Stimulated activated CD8-positive, alpha-beta memory T cell treated with anti-CD3 and anti-CD28 coated beads, Interleukin-7, amount 100 ng/mL, for 48 hours (primary cell): ENCODE measurements around the gene ACSM2B.
"Not testable (repeated sequence)": the region's sequence is repeated elsewhere in the genome, so short reads cannot be mapped to it uniquely, and the experiment has no call there.

Experiments
- DNase-seq, 2 donors: peaks; one replicate each; pipeline ENCODE4 v3.0.0-alpha.2; 2020; ENCODE audit warnings: low read depth in 1 of 2; ENCODE audit errors: extremely low read depth in 1 of 2

ACSM2B gene

GRCh38 chr16:20598832-20599469 lies 22.8 kb upstream of the ACSM2B start:
- DNase-seq: no peak

GRCh38 chr16:20595694-20596093 lies 19.5 kb upstream of the ACSM2B start:
- DNase-seq: not testable (repeated sequence)

GRCh38 chr16:20595068-20595467 lies 18.9 kb upstream of the ACSM2B start:
- not testable (repeated sequence) for DNase-seq

GRCh38 chr16:20592780-20593179 lies 16.6 kb upstream of the ACSM2B start:
- DNase-seq: not testable (repeated sequence)

GRCh38 chr16:20589486-20589885 lies 13.3 kb upstream of the ACSM2B start:
- DNase-seq: not testable (repeated sequence)

GRCh38 chr16:20587645-20588074 lies 11.5 kb upstream of the ACSM2B start:
- not testable (repeated sequence) for DNase-seq

- DNase-seq: not testable (repeated sequence)
Observed at GRCh38 chr16:20586716-20587115, 10.5 kb upstream of the ACSM2B start.

GRCh38 chr16:20586112-20586511 lies 9.9 kb upstream of the ACSM2B start:
- not testable (repeated sequence) for DNase-seq

- not testable (repeated sequence) for DNase-seq
Observed at GRCh38 chr16:20580487-20581259, 4.5 kb upstream of the ACSM2B start.

GRCh38 chr16:20578091-20578490 lies 1.9 kb upstream of the ACSM2B start:
- DNase-seq: not testable (repeated sequence)

GRCh38 chr16:20569117-20569651 lies 7.0 kb downstream of the ACSM2B start:
- not testable (repeated sequence) for DNase-seq

- DNase-seq: no peak
Observed at GRCh38 chr16:20568404-20568803, 7.8 kb downstream of the ACSM2B start.

GRCh38 chr16:20566864-20567263 lies 9.3 kb downstream of the ACSM2B start:
- no peak for DNase-seq

- not testable (repeated sequence) for DNase-seq
Observed at GRCh38 chr16:20565334-20565733, 10.8 kb downstream of the ACSM2B start.

- DNase-seq: not testable (repeated sequence)
Observed at GRCh38 chr16:20564218-20564617, 11.9 kb downstream of the ACSM2B start.

- DNase-seq: not testable (repeated sequence)
Observed at GRCh38 chr16:20555628-20556027, 20.5 kb downstream of the ACSM2B start.

- peak in 1 of 2 donors; percentile 7 for DNase-seq
Observed at GRCh38 chr16:20554689-20555088, 21.5 kb downstream of the ACSM2B start.

GRCh38 chr16:20553493-20553892 lies 22.7 kb downstream of the ACSM2B start:
- DNase-seq: not testable (repeated sequence)

- not testable (repeated sequence) for DNase-seq
Observed at GRCh38 chr16:20546951-20547350, 29.2 kb downstream of the ACSM2B start.

GRCh38 chr16:20546278-20546853 lies 29.8 kb downstream of the ACSM2B start:
- not testable (repeated sequence) for DNase-seq

GRCh38 chr16:20540603-20541316 lies 35.4 kb downstream of the ACSM2B start:
- DNase-seq: not testable (repeated sequence)
